Measurements from ENCODE around the gene SAMD4A.

GRCh38 chr14:54738009-54738408, 171.1 kb downstream of the SAMD4A start:
- TF ChIP-seq CTCF (conservative IDR thresholded peaks at IDR 0.05; ENCODE audit: low read depth, low read length) (no peak), SMC3 (IDR thresholded peaks at IDR 0.05; ENCODE audit: low read depth, low read length) (no peak), MXI1 (IDR thresholded peaks at IDR 0.05; ENCODE audit: borderline replicate concordance, low read depth, low read length) (no peak), CHD1 (IDR thresholded peaks at IDR 0.05; ENCODE audit: low read depth, low read length) (no peak), POLR2A (IDR thresholded peaks at IDR 0.05; ENCODE audit: low read depth, low read length) (no peak), USF2 (IDR thresholded peaks at IDR 0.05; ENCODE audit: low read depth, low read length) (no peak), RAD21 (IDR thresholded peaks at IDR 0.05; ENCODE audit: low read length) (no peak), MAFK (IDR thresholded peaks at IDR 0.05; ENCODE audit: low read depth, low read length) (no peak), BHLHE40 (IDR thresholded peaks at IDR 0.05; ENCODE audit: low read depth, low read length) (no peak), CEBPB (IDR thresholded peaks at IDR 0.05; ENCODE audit: low read depth, low read length) (no peak), MAZ (IDR thresholded peaks at IDR 0.05; ENCODE audit: borderline replicate concordance, low read depth, low read length) (no peak), RFX5 (IDR thresholded peaks at IDR 0.05; ENCODE audit: low read depth, low read length) (no peak), FOS (IDR thresholded peaks at IDR 0.05; ENCODE audit: low read depth, low read length) (no peak), NFE2L2 (IDR thresholded peaks at IDR 0.05; ENCODE audit: low read depth, low read length) (no peak)
